SK-N-SH (cell line): ENCODE data around the gene METTL4. TPM values are rescaled to one million over a fixed set of nuclear protein-coding genes. Genes with fewer than 3 reads are reported as not detected.

ENCODE experiments used
- CTCF ChIA-PET: fragments of 300-600, 350-600 bp; formaldehyde crosslinking; extraction: SDS; loops from one replicate; lab custom pipeline; 2021; lab: Yijun Ruan, JAX
- POLR2A ChIA-PET: fragments of 350-600 bp; sonication (Branson Sonifier 250); formaldehyde crosslinking; extraction: SDS; loops from one replicate; lab custom pipeline; 2020; ENCODE audit warnings: antibody characterized with exemption, inconsistent platforms; lab: Yijun Ruan, JAX
- DNase-seq: peaks from one replicate; pipeline ENCODE4 v3.0.0; 2012
- H2AFZ ChIP-seq: fragments of 200-600 bp; sonication (generic); 2 replicates; pipeline ENCODE4 v1.8.1; 2016; ENCODE audit warnings: antibody characterized with exemption, mild to moderate bottlenecking, low read depth
- H3F3A ChIP-seq: fragments of 200-600 bp; sonication (generic); replicated peaks from 2 replicates; pipeline ENCODE3; 2016; ENCODE audit warnings: antibody characterized with exemption, mild to moderate bottlenecking; ENCODE audit not compliant: insufficient read depth
- H3K27ac ChIP-seq, 2 experiments: fragments of 200-500 bp in 1 of 2; fragments of 200-600 bp in 1 of 2; sonication (Bioruptor generic) in 1 of 2; sonication (generic), shearing (Covaris generic) in 1 of 2; 2 replicates each; pipeline versions ENCODE4 v1.5.1 to v1.6.1; 2014 to 2016; ENCODE audit warnings: low read depth in 2 of 2, inconsistent platforms in 1 of 2, low read length in 1 of 2, mild to moderate bottlenecking in 1 of 2, mixed read lengths in 1 of 2
- H3K27me3 ChIP-seq: fragments of 200-600 bp; sonication (generic), shearing (Covaris generic); 2 replicates; pipeline ENCODE4 v1.6.1; 2016; ENCODE audit warnings: mixed run types; ENCODE audit not compliant: insufficient read depth
- H3K36me3 ChIP-seq, 2 experiments: fragments of 200-500 bp in 1 of 2; fragments of 200-600 bp in 1 of 2; sonication (Bioruptor generic) in 1 of 2; sonication (generic) in 1 of 2; replicated peaks in 1 of 2; 2 replicates each; pipeline versions ENCODE3 to v1.5.1; 2014 to 2016; ENCODE audit warnings: low read length in 1 of 2, mild to moderate bottlenecking in 1 of 2; ENCODE audit not compliant: insufficient read depth in 2 of 2, control insufficient read depth in 1 of 2
- H3K4me1 ChIP-seq, 2 experiments: fragments of 200-500 bp in 1 of 2; fragments of 200-600 bp in 1 of 2; sonication (Bioruptor generic) in 1 of 2; sonication (generic), shearing (Covaris generic) in 1 of 2; 2 replicates each; pipeline versions ENCODE4 v1.5.1 to v1.6.1; 2014 to 2016; ENCODE audit warnings: low read depth in 1 of 2, low read length in 1 of 2, mixed run types in 1 of 2; ENCODE audit not compliant: insufficient read depth in 2 of 2, control insufficient read depth in 1 of 2
- H3K4me2 ChIP-seq: fragments of 200-600 bp; sonication (generic), shearing (Covaris generic); 2 replicates; pipeline ENCODE4 v1.6.1; 2017; ENCODE audit warnings: mixed run types
- H3K4me3 ChIP-seq, 2 experiments: fragments of 200-500 bp in 1 of 2; fragments of 200-600 bp in 1 of 2; sonication (Bioruptor generic) in 1 of 2; sonication (generic), shearing (Covaris generic) in 1 of 2; 2 replicates each; pipeline versions ENCODE4 v1.5.1 to v1.8.1; 2014 to 2016; ENCODE audit warnings: low read depth in 2 of 2, inconsistent platforms in 1 of 2, low read length in 1 of 2, mild to moderate bottlenecking in 1 of 2, mixed read lengths in 1 of 2, moderate library complexity in 1 of 2
- H3K79me2 ChIP-seq: fragments of 200-600 bp; sonication (generic); 2 replicates; pipeline ENCODE4 v1.8.1; 2017; ENCODE audit warnings: mild to moderate bottlenecking; ENCODE audit not compliant: insufficient read depth
- H3K9ac ChIP-seq: fragments of 200-600 bp; sonication (generic); 2 replicates; pipeline ENCODE4 v1.6.1; 2017; ENCODE audit warnings: mixed run types
- H3K9me2 ChIP-seq: fragments of 200-600 bp; sonication (generic); 2 replicates; pipeline ENCODE4 v1.6.1; 2017; ENCODE audit warnings: mixed run types
- H3K9me3 ChIP-seq: fragments of 200-600 bp; sonication (generic); 2 replicates; pipeline ENCODE4 v1.6.1; 2017; ENCODE audit warnings: mixed run types, mild to moderate bottlenecking, moderate library complexity
- H4K20me1 ChIP-seq: fragments of 200-600 bp; sonication (generic); 2 replicates; pipeline ENCODE4 v1.6.1; 2017; ENCODE audit warnings: mild to moderate bottlenecking, mixed run types; ENCODE audit not compliant: insufficient read depth
- CHD2 ChIP-seq: fragments of 150-350 bp; IDR thresholded peaks from 2 replicates; pipeline ENCODE4 v1.6.1; 2018; ENCODE audit warnings: low read length; ENCODE audit not compliant: partially characterized antibody
- CTCF ChIP-seq: fragments of 200-600 bp; sonication (generic); IDR thresholded peaks from 2 replicates; pipeline ENCODE4 v1.6.1; 2017; ENCODE audit warnings: antibody characterized with exemption, mild to moderate bottlenecking, moderate library complexity
- ELF1 ChIP-seq: IDR thresholded peaks from 2 replicates; pipeline ENCODE4 v1.4.0; 2012
- EZH2phosphoT487 ChIP-seq: fragments of 200-600 bp; sonication (generic); IDR thresholded peaks from 2 replicates; pipeline ENCODE4 v1.6.1; 2017; ENCODE audit warnings: low read depth, mixed run types, mild to moderate bottlenecking, antibody characterized with exemption, moderate library complexity, borderline replicate concordance
- FOXJ3 ChIP-seq: sonication (generic); formaldehyde crosslinking; IDR thresholded peaks from 2 replicates; pipeline ENCODE4 v1.5.1; 2020; ENCODE audit warnings: mild to moderate bottlenecking, missing genetic modification reagents
- FOXM1 ChIP-seq: IDR thresholded peaks from 2 replicates; pipeline ENCODE4 v1.4.0; 2012; ENCODE audit warnings: low read depth, mild to moderate bottlenecking
- IRF3 ChIP-seq: fragments of 150-350 bp; IDR thresholded peaks from 2 replicates; pipeline ENCODE4 v1.6.1; 2016; ENCODE audit warnings: mild to moderate bottlenecking, low read depth, low read length
- JUND ChIP-seq: IDR thresholded peaks from 2 replicates; pipeline ENCODE4 v1.4.0; 2012
- MEF2A ChIP-seq: IDR thresholded peaks from 2 replicates; pipeline ENCODE4 v1.4.0; 2012; ENCODE audit warnings: low read depth, borderline replicate concordance
- MXI1 ChIP-seq: IDR thresholded peaks from 2 replicates; pipeline ENCODE4 v1.6.1; 2012; ENCODE audit warnings: mild to moderate bottlenecking, low read depth, low read length, improper control_type of control experiment
- PBX3 ChIP-seq: IDR thresholded peaks from 2 replicates; pipeline ENCODE4; 2012
- POLR2AphosphoS5 ChIP-seq: IDR thresholded peaks from 2 replicates; pipeline ENCODE4 v1.6.1; 2012; ENCODE audit warnings: low read depth, low read length
- RCOR1 ChIP-seq: fragments of 150-350 bp; IDR thresholded peaks from 2 replicates; pipeline ENCODE4 v1.6.1; 2017; ENCODE audit warnings: antibody characterized with exemption, low read length
- REST ChIP-seq: IDR thresholded peaks from 2 replicates; pipeline ENCODE4 v1.6.1; 2012; ENCODE audit warnings: mild to moderate bottlenecking, low read depth, low read length, moderate library complexity
- RFX5 ChIP-seq: IDR thresholded peaks from 2 replicates; pipeline ENCODE4 v1.6.1; 2012; ENCODE audit warnings: mild to moderate bottlenecking, improper control_type of control experiment, low read length
- RXRA ChIP-seq: IDR thresholded peaks from 2 replicates; pipeline ENCODE4 v1.4.0; 2012; ENCODE audit warnings: low read depth, mild to moderate bottlenecking, borderline replicate concordance
- SMC3 ChIP-seq: IDR thresholded peaks from 2 replicates; pipeline ENCODE4 v1.6.1; 2012; ENCODE audit warnings: low read depth, low read length, improper control_type of control experiment
- TCF12 ChIP-seq: IDR thresholded peaks from 2 replicates; pipeline ENCODE4 v1.4.0; 2012
- USF2 ChIP-seq: fragments of 150-350 bp; IDR thresholded peaks from 2 replicates; pipeline ENCODE4 v1.6.1; 2017; ENCODE audit warnings: antibody characterized with exemption, low read length, low read depth, borderline replicate concordance
- YY1 ChIP-seq: IDR thresholded peaks from 2 replicates; pipeline ENCODE4 v1.4.0; 2012; ENCODE audit warnings: low read depth, mild to moderate bottlenecking
- WGBS: methylation state at CpG from one replicate; pipeline ENCODE4 v1.1.6; 2017; ENCODE audit warnings: low lambda C conversion rate; 5-methylcytosine and 5-hydroxymethylcytosine counted together
- polyA plus RNA-seq, 3 experiments: library from polyadenylated mRNA; depleted of rRNA; stranded (reverse); fragments of >200 nt; gene quantifications; 2 replicates each; pipeline ENCODE4 v1.2.3, GENCODE V29; 2012

Gene METTL4
- polyA plus RNA-seq, 1 of the 3 experiments (the other 2 are of a cell fraction), result 2.9 TPM

- H3K36me3 ChIP-seq, result peaks cover 6 to 13% of the 10 kb centered on the region in 2 experiments
- ChIA-PET POLR2A (no interaction called here), CTCF (interaction anchor here (0.9 kb wide), 1 partner anchor 9 kb away, joined by 3 read pairs; no protein-coding TSS in a partner anchor)
- WGBS, result 97% methylated on average over 3 of the region's 3 CpGs
- H3K9me3 ChIP-seq, result no peaks in the 10 kb centered on the region
- H3K4me2 ChIP-seq, result no peak overlapping the region
- TF ChIP-seq USF2 (no peak), CHD2 (no peak), JUND (no peak), TCF12 (no peak), FOXJ3 (CRISPR knock-in tag) (no peak), MEF2A (no peak), REST (no peak), POLR2AphosphoS5 (no peak), SMC3 (no peak), ELF1 (no peak), FOXM1 (no peak), PBX3 (no peak), EZH2phosphoT487 (no peak), CTCF (no peak), MXI1 (no peak), RFX5 (no peak), RCOR1 (no peak), RXRA (no peak), YY1 (no peak), IRF3 (no peak)
- H3K27ac ChIP-seq, result no peak overlapping the region
- H3K4me3 ChIP-seq, result no peak overlapping the region
- H3K9ac ChIP-seq, result no peak overlapping the region
- no peak for DNase-seq
- H3K9me2 ChIP-seq, result no peaks in the 10 kb centered on the region
- no peaks in the 10 kb centered on the region for H3K27me3 ChIP-seq
- no peaks in the 10 kb centered on the region for H3K4me1 ChIP-seq
- H4K20me1 ChIP-seq, result no peaks in the 10 kb centered on the region
- no peaks in the 10 kb centered on the region for H3K79me2 ChIP-seq
- H2AFZ ChIP-seq, result no peak overlapping the region
- no peaks in the 10 kb centered on the region for H3F3A ChIP-seq
These were observed 19.9 kb downstream of the METTL4 start for GRCh38 chr18:2551425-2551824.
